HG03108 (cell line): ENCODE measurements around the gene ACR.

Source experiments
- ATAC-seq: cut with Tn5 transposase; IDR thresholded peaks from one replicate; pipeline ENCODE4 v1.9.1; 2021; ENCODE audit warnings: moderate library complexity; ENCODE audit not compliant: unreplicated experiment

The ACR gene

GRCh38 chr22:50716290-50717024 lies 21.5 kb upstream of the ACR start:
- ATAC-seq = no peak

- ATAC-seq = no peak
These were observed 20.2 kb upstream of the ACR start for GRCh38 chr22:50717709-50718351.

GRCh38 chr22:50718352-50718709 lies 19.7 kb upstream of the ACR start:
- ATAC-seq = no peak

GRCh38 chr22:50719814-50720300 lies 18.1 kb upstream of the ACR start:
- ATAC-seq = no peak

- no peak for ATAC-seq
These were observed 17.4 kb upstream of the ACR start for GRCh38 chr22:50720301-50721256.

GRCh38 chr22:50721257-50721844 lies 16.7 kb upstream of the ACR start:
- no peak for ATAC-seq

- no peak for ATAC-seq
These were observed 15.8 kb upstream of the ACR start for GRCh38 chr22:50722048-50722701.

- ATAC-seq = no peak
These were observed 15.1 kb upstream of the ACR start for GRCh38 chr22:50722716-50723428.

- ATAC-seq = no peak
These were observed 14.0 kb upstream of the ACR start for GRCh38 chr22:50723991-50724390.

- no peak for ATAC-seq
These were observed 13.4 kb upstream of the ACR start for GRCh38 chr22:50724616-50725015.

- no peak for ATAC-seq
These were observed 12.4 kb upstream of the ACR start for GRCh38 chr22:50725597-50725996.

GRCh38 chr22:50726643-50727340 lies 11.2 kb upstream of the ACR start:
- ATAC-seq = no peak

- no peak for ATAC-seq
These were observed 10.1 kb upstream of the ACR start for GRCh38 chr22:50727678-50728522.

- ATAC-seq = no peak
These were observed 9.5 kb upstream of the ACR start for GRCh38 chr22:50728523-50728931.

GRCh38 chr22:50729391-50730012 lies 8.5 kb upstream of the ACR start:
- no peak for ATAC-seq

- ATAC-seq = no peak
These were observed 7.8 kb upstream of the ACR start for GRCh38 chr22:50730013-50730891.
